Activated naive CD4-positive, alpha-beta T cell (primary cell): ENCODE measurements around the gene ARIH1.
"Not testable (repeated sequence)": the region's sequence is repeated elsewhere in the genome, so short reads cannot be mapped to it uniquely, and the experiment has no call there.

Experiments
- DNase-seq, 4 experiments: peaks; one replicate each; lab custom pipeline; 2025; lab: John Stamatoyannopoulos, UW

ARIH1 gene

DNA sequence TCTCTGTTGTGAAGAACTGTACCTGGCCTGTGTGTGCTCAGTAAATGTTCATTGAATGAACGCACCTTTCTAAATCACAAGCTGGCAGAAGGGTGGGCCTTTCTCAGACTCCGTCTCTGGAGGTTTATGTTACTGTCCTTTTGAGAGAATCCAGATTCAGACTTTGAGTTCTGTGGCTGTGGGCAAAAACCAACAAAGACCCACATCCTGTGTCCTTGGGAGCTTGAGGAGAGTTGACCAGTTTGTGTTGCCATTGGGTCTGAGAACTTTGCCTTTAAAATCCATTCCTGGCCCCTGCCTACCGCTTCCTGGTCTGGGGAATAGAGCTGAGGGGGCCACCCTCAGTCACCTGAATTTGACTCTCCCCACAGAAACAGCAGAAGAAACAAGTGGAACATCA, 134.0 kb downstream of the ARIH1 start:
- DNase-seq, result not testable (repeated sequence)

DNA sequence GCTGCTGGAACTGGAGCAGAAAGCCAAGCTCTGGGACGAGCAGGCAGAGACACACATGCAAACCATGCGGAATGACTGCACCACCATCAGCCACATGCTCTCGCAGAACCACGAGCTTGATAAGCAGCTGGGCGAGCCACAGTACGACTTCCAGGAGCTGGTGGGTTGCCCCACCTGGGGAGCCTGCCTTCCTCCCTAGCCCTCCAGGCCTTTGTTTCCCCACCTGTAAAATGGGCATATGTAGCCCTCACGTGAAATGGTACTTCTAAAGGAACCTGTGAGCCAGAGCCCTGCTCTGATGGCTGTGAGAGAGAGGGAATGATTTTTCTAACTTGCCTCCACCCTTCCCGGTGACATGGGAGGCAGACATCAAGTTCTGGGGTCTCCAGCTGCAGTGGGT, 135.7 kb downstream of the ARIH1 start:
- DNase-seq, result no peak

DNA sequence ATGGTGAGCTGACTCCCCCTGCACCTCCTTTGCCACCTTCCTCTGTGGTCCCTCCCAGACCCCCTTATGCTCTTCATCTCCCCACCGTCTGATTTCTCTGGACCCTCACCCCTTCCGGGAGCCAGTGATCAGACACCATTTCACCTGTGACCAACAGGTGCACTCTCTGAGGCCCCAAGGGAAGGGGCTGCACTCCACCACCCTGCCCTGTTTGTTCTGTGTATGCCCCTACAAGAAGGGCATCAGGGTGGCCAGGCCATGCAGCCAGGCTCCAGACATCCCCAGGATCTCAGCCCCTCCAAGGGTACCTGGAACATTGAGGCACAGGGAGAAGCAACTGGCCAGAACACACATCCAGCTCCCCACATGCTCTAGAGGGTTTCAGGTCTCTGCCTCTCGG, 138.2 kb downstream of the ARIH1 start:
- not testable (repeated sequence) for DNase-seq

DNA sequence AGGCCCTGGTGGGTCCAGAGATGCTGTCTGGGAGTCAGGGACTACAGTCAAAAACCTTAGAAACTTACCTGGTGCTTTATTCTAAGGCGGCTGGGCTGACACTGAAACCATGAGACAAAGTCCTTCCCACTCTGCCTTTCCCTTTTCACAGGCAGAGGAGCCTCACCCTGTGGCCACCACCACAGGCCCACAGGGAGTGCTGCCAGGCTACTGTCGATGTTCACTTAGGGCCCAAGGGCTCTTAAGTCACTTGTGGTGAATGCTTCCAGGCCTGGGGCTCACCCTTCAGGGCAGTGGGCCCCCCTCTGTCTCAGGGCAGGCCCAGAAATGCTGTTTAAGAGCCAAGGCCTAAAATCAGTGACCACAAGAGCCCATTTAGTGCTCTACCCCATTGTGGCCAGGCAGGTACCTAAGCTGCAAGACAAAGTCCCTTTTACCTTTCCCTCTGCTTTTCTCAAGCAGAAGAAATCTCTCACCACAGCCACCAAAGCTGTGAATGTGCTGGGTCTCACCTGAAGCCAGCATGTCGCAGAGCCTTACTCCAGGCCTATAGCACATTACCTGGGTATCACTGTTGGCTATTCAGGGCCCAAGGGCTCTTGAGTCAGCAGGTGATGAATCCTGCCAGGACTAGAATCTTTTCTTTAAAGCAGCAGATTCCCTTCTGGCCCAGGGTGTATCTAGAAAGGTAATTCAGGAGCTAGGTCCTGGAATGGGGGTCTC, 140.8 kb downstream of the ARIH1 start:
- DNase-seq, result no peak

DNA sequence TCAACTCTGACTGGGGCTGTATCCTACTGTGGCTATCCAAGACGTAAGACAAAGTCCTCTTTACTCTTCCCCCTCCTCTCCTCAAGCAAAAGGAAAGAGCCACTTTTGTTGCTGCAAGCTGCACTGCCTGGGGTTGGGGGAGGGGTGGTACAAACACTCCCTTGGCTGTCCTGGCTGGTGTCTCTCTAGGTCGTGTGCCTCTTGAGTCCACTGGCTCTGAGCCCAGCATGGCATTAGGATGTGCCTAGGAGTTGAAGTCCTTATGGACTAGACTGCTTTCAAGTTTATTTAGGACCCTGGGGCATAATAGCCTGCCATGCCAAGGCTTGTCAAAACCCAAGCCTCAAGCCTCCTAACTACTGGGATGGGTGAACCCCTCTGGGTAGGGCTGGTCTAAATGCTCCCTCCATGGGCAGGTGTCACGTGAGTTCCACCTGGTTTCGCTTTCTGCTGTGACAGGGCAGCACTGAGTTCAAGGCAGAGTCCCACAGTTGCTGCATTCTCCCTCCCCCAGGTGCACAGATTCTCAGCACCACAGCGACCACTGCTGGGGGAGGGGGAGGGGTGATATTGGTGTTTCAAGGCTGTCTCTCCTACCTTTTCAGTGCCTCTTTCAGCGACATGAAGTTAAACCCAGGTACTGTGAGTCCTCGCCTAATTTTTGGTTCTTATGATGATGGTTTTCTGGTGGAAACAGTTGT, 141.6 kb downstream of the ARIH1 start:
- not testable (repeated sequence) for DNase-seq

DNA sequence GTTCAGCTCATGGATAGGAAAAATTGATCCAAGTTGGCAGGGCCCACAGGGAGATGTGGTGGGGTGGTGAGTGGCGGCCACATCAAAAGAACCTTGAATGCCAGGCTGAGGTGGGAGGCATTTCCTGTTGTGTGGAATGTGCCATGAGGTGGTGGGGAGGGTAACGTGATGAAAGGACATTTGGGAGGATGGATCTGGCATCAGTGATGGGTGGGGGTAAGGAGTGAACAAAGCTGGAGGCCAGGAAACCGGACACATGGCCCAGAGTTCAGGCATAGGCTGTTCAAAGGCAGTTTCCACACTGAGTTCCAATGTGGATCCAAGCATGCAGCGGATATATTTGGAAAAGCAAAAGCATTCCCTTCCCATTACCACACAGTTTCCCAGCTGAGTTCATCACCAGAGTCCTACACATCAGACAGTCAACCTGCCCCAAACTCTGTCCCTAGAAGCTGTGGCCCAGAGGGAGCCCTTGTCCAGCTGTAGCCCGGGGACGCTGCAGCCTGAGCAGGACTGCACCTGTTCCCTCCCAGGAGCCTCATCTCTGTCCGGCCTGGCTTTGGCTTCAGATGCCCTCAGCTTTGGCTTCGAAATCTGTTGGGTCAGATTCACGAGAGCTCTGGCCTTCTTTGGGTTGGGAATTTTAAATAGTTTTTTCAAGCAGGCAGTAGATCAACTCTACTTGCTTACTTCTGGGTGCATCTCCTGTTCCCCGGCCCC, 142.5 kb downstream of the ARIH1 start:
- no peak for DNase-seq

DNA sequence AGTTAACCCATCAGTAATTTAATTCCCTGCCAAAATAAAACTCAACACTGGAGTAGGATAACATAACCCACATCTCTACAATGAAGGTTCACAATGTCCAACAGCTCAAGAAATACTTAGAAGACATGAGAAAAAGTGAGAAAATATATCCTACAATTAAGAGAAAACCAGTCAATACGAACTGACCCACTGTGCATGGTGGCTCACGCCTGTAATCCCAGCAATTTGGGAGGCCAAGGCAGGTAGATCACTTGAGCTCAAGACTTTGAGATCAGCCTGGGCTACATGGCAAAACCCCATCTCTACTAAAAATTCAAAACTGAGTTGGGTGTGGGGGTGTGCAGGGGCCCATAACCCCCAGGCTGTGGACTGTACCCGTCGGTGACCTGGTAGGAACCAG, 149.7 kb downstream of the ARIH1 start:
- DNase-seq, result not testable (repeated sequence)

DNA sequence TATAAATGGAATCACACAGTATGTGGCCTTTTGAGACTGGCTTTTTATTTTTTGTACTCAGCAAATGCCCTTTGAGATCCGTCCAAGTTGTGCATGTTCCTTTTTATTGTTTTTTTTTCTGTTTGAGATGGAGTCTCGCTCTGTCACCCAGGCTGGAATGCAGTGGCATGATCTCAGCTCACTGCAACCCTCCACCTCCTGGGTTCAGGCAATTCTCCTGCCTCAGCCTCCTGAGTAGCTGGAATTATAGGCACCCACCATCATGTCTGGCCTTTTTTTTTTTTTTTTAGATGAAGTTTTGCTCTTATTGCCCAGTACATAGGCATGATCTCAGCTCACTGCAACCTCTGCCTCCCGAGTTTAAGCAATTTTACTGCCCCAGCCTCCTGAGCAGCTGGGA, 152.0 kb downstream of the ARIH1 start:
- DNase-seq, result not testable (repeated sequence)

DNA sequence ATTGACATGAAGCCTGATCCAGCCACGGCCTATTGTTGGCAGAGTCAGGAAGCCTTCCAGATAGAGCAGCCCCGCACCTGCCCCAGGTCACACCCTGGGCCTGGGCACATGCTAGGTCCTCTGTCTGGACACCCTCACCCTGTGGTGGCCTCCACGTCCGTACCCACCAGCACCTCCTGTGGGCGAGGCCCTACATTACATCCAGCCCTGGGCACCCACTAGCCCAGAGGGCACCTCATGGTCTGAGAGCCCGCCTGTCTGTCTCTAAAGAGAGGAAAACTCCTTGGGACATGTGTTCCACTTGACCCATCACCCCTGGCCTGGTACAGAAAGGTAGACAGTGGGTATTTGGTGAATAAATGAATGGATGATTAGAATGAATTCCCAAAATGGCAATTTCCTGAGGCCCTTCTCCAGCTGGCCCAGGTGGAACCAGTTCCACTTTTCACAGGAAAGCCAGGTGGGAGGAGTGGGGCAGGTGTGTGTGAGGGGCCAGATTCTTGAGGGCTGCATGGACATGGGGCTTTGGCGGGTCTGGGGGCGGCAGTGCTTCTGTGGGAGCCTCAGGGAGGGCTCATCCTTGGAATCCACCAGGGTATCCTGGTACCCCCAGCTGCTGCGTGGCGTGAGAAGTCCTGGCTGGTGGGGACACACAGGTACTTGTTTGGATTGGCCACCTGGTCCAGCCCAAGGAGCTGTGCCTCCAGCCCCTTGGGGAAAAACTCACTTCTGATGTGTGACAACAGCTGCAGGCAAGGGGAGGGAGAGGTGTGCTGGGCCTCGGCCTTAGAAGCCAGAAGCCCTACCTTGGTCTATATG, 154.3 kb downstream of the ARIH1 start:
- DNase-seq, result not testable (repeated sequence)

DNA sequence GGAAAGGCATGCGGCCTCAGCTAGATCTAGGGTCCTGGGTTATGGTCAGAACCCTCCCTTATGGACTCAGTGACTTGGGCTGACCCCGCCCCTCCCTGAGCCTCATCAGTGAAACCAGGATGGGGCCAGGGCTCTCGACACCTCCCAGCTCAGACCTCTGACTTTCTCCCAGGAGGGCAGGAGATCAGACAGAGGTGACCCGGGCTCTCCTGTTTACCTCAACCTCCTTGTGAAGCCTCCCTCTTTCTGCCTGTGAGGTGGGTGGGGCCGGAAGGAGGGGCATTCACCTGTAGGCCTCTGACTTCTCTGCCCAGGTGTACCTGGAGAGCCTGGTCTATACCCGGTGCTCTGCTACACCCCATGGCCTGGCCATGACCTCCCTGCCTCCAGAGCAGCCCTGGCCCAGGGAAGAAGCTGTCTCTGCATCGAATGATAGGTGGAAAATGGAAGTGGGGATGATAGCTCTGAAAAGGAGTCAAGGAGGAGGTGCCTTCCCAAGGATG, 155.0 kb downstream of the ARIH1 start:
- DNase-seq, result not testable (repeated sequence)

DNA sequence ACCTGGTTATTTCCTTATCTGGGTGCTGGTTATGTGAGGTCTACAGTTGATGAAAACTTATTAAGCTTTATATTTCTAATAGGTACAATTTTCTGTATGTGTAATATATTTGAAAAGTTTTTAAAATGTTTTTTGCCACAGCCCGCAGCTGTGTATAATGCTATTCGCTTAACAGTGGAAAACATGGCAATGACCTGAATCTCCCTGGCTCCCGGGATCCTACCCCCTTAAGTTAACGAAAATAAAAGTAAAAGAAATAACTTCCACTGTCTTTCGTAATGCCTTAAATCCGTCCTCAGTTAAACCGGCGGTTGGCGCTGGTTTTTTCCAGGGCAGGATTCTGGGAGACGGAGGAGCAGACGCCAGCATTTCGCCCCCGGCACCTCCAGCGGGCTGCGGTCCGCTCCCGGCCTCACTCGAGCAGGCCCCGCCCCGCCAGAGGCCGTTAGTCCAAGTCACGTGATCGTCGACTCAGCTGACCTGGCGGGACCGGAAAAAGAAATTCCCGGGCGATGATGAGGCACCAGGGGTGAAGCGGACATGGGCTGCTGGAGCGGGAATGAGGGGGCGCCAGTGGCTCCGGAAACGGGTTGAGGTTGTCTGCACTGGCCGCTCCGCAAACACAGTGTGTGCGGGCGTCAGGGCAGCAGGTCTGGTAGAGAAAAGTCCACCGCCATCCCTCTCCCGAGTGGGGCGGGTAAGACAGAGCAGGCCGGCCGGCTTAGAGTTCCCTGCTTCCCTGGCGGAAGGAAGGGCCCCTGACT, 162.6 kb downstream of the ARIH1 start:
- DNase-seq, result not testable (repeated sequence)

DNA sequence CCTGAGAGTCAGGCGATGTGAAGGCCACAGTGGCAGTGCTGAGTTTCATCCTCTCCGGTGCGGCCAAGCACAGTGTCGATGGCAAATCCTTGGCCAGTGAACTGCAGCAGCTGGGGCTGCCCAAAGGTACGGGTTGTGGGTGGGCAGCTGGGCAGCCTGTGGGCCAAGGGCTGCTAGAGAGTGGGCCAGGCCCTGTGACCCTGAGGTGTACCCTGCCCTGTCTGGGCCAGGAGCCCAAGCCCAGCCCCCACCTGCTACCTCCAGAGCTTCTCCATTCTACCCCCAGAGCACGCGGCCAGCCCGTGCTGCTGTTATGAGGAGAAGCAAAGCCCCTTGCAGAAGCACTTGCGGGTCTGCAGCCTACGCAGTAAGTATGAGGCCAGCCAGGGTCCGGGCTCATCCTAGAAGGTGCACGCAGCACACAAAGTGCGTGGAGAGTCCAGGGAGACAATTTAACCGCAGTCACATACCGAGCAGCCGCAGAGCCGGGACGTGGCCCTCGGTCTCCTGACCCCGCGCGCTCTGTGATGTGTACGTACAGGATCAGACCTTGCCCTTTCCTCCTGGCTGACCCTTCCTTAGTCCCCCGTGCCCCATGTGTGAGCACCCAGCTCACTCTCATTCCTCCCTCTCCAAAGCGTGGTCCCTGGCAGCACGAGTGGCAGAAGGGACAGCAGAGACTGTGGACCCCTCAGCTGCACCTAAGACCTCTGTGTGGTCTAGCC, 165.8 kb downstream of the ARIH1 start:
- not testable (repeated sequence) for DNase-seq

DNA sequence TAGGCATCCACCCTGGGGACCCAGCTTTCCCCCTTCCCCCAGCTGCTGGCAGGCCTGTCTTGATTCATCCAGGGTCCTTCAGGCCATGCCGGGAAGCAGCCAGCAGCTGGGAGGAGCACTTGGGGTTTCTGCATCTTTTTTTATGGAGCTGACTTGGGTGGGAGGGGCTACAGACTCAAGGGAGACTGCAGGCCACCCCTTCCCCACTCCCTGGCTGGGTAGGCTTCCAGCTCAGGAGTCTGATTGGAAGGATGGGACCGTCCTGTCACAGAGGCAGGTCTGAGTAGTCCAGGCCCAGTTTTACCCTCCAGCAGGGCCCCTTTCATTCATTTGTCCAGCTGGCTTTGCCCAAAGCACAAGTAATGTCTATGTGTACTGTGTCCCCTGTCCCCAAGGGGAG, 168.1 kb downstream of the ARIH1 start:
- DNase-seq, result not testable (repeated sequence)

DNA sequence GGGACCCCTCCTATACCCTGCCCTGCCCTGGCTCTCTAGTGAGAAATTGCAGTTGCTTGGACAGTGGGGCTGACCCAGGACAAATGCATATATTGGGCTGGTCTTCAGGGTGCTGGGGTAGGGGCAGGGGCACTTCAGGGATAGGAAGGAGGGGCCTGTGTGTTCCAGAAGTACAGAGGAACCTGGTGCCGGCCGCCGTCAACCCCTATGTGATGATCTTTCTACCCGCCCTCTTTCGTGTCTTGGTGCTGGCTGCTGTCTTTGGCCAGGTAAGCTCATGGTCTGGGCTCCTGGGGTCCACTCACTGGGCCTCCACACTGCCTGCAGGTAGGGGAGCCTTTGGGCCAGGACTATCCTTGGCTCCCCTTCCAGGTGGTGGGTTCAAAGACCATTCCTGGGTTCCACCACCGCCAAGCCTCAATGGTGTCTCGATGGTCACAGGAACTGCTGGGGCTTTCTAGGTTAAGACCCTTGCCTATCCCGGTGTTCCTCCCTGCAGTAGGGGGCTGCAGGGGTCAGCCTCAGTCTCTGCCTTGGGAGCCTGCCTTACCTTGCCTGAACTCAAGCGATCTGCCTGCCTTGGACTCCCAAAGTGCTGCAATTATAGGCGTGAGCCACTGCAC, 174.6 kb downstream of the ARIH1 start:
- DNase-seq, result not testable (repeated sequence)
